WI38 (cell line): ENCODE results near the gene EPM2AIP1.
"Not testable (repeated sequence)": the region's sequence is repeated elsewhere in the genome, so short reads cannot be mapped to it uniquely, and the experiment has no call there.

Experiments
- H3K4me3 ChIP-seq: 2 replicates; pipeline ENCODE4 v1.5.1; 2011; ENCODE audit warnings: low read depth, mild to moderate bottlenecking, control low read depth, low read length
- TF ChIP-seq, protein P1 (sequence below): IDR thresholded peaks from 2 replicates; pipeline ENCODE4 v1.5.1; 2012; ENCODE audit warnings: low read depth, mild to moderate bottlenecking, control low read depth, low read length

EPM2AIP1 gene

GRCh38 chr3:36959821-36960220 is 33.1 kb downstream of the EPM2AIP1 start:
- TF ChIP-seq, protein P1, sequence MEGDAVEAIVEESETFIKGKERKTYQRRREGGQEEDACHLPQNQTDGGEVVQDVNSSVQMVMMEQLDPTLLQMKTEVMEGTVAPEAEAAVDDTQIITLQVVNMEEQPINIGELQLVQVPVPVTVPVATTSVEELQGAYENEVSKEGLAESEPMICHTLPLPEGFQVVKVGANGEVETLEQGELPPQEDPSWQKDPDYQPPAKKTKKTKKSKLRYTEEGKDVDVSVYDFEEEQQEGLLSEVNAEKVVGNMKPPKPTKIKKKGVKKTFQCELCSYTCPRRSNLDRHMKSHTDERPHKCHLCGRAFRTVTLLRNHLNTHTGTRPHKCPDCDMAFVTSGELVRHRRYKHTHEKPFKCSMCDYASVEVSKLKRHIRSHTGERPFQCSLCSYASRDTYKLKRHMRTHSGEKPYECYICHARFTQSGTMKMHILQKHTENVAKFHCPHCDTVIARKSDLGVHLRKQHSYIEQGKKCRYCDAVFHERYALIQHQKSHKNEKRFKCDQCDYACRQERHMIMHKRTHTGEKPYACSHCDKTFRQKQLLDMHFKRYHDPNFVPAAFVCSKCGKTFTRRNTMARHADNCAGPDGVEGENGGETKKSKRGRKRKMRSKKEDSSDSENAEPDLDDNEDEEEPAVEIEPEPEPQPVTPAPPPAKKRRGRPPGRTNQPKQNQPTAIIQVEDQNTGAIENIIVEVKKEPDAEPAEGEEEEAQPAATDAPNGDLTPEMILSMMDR, result no peak
- no peak overlapping the region for H3K4me3 ChIP-seq

GRCh38 chr3:36957862-36958686 is 34.9 kb downstream of the EPM2AIP1 start:
- TF ChIP-seq, protein P1, result no peak
- H3K4me3 ChIP-seq, result no peak overlapping the region

DNA sequence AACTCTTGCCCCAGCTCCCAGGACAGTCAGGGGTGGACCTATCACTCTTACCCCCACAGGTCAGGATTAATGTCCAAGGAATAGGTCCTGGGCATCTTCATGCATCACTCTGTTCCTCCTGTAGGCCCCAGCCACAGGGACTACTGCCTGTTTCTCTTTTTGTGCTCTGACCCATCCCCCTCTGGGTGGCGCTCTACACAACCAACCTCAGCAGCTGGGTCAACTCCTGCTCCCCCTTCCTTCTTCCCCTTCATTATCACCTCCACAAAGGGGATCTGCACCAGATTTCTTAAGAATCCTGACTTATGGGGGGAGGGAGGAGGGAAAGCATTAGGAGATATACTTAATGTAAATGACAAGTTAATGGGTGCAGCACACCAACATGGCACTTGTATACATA is 35.9 kb downstream of the EPM2AIP1 start:
- no peak overlapping the region for H3K4me3 ChIP-seq
- TF ChIP-seq, protein P1, result no peak

- TF ChIP-seq, protein P1, result no peak
- no peak overlapping the region for H3K4me3 ChIP-seq
Observed at GRCh38 chr3:36956155-36956554, 36.8 kb downstream of the EPM2AIP1 start.

DNA sequence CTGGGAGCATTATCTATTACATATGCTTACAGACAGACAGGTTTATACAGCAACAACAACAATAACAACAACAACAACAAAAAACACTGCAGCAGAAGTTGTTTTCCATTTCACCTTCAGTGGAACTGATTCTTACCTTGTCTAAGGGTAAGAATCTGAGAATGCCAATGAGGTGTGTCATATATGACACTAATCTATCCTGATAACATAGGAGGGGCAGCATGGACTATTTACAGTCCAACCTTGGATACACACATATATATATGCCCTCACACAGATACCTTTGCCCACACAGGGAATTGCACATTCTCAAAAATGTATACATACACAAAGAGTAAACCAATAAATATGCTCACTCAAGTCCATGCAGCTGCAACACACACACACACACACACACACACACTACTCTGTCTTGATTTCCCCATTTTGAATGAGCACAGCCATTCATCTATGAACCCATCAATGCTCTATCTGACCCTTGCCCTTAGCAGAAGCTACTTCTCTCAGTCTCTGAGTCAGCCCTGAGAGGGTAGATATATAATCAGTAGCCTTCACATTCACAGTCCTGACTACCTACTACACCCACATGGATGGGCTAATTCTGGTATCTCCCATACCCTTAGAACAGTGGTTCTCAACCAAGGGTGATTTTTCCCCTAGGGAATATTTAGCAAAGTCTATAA is 38.3 kb downstream of the EPM2AIP1 start:
- TF ChIP-seq, protein P1, result no peak

GRCh38 chr3:36947814-36948213 is 45.1 kb downstream of the EPM2AIP1 start:
- H3K4me3 ChIP-seq, result not testable (repeated sequence)

More for the DNA sequence above, 38.3 kb downstream of the EPM2AIP1 start:
- no peak overlapping the region for H3K4me3 ChIP-seq

DNA sequence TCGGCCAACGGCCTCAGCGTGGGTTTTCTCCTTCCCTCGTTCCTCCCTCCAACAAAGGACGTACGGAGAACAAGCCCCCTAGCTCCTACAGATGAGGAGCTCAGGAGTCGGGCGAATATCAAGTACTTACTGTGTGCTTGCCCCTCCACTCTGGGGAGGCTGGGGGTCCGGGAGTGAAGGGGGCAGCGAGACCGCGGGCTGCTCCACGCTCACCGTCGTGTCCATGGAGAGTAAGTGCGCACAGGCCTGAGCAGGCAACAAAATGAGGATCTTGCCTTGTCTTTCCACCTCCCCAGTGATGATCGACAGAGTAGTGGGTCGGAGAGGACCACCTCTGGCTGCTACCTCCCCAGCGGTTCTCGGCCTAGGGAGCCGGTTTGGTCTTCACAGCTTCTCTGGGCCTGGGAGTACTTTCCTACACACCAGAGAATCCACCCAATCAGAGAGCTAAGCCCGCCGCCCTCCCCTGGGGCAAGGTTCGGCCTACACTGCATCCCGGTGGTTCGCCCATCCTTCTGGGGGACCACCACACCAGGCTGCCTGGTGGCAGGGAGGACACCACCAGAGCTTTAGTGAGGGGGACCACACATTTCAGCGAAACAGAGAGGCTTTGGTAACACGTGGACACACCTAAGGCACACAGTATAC is 47.5 kb downstream of the EPM2AIP1 start:
- H3K4me3 ChIP-seq, result no peak overlapping the region
- TF ChIP-seq, protein P1, result no peak
